HG02588 (cell line): ENCODE results near the gene PLEKHG4B.

Experiments
- ATAC-seq: cut with Tn5 transposase; IDR thresholded peaks from one replicate; pipeline ENCODE4 v1.9.1; 2021; ENCODE audit warnings: mild to moderate bottlenecking, moderate library complexity; ENCODE audit not compliant: unreplicated experiment

The PLEKHG4B gene

DNA sequence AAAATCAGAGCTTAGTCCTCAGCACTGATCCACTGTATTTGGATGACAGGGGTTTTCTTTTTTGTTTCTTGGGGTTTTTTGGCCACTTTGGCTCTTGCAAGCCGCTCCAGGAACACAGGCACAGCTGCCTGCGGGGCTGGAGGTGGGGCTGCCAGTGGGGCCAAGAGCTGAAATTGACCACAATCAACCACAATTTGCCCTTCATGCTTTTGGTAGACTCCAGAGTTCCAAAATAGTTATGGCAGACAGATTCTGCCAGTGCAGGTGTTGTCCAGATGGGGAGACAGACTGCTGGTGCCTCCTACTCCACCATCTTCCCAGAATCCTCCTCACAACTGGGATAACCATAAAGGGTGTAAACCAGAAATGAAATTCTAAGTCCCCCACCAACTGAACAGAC lies 36.5 kb downstream of the PLEKHG4B start:
- ATAC-seq, result no peak

DNA sequence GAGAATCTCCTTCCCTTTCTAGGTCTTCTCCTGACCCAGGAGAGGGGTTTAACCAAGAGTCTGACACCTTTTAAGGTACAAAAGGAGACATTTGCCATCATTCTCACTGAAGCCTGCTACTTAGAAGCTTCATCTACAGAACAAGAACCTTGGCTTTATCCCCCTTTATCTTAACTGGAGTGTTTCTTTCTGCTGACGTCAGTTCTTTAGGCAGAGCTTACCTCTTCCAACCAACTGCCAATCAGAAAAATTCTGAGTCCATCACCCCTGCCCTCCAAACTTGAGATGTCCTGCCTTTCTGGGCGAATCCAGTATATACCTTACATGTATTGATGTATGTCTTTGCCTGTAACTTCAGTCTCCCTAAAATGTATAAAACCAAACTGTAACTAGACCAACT lies 37.2 kb downstream of the PLEKHG4B start:
- no peak for ATAC-seq

DNA sequence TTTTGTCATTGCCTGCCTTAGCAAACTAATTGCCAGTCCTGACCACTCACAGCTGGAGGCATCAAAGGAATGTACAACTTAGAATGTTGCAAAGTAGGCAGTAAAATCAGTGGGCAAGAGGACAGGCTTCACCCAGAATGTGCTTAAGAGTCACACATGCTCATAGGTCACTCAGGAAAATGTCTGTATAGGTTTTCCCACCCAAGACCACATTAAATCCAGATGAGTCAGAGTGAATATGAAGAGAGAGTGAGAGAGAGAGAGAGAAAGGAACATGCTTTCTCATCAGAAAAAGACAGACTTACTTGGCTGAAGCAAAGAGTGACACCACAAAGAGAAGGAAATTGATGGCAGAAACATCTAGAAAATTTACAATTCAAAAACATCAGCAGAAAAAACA lies 37.9 kb downstream of the PLEKHG4B start:
- ATAC-seq, result no peak

DNA sequence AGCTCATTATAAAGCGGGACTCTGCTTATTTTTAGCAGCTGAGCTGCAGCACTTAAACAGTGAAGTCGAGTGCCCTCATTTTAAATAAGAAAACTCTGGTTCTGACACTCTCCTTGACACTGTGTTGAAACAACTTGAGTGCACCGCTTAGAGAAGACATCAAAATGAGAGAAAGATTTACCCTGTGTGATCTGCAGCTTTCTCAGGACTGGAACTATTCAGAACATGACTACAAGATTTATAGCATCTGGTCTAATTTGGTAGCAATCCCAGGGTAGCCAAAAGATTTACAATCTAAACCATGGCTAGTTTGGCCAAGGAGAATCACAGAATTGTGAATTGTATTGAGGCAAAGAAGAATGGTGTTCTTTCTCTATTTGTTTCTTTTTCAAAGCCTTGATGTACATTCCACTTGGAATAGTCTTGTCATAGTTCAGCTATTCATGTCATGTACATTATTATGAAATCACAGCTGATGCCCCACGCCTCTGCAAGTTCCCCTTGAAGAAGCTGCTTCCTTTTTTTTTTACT lies 38.7 kb downstream of the PLEKHG4B start:
- ATAC-seq, result no peak

DNA sequence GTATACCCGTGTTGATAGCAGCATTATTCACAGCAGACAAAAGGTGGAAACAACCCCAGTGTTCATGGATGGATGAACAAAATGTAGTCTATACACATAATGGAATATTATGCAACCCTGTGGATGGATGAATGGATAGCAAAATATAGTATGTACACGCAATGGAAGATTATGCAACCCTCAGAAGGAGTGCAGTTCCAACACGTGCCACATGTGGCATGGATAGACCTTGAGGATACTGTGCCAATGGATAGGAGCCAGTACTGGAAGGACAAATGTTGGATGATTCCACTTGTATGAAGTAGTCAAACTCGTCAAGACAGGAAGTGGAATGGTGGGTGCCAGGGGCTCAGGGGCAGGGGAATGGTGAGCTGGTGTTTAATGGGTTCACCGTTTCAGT lies 44.9 kb downstream of the PLEKHG4B start:
- ATAC-seq, result no peak

DNA sequence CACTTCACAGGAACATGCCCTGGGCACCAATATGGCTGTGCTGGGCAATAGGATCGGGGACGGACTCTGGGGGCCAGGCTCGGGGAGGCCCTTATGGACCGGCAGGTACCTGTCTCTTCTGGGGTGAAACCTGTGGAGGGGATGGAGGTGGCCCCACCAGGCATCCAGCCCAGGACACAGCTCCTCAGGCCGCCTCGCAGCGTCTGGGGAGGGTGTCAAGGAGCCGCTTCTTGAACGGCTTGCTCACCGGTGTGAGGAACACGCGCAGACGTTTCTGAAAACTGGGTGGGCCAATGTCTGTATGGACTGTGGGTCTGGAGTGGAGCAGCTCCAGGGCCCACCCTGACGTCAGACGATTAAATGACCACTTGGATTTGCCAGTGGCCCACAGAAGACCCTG lies 45.8 kb downstream of the PLEKHG4B start:
- ATAC-seq, result no peak

DNA sequence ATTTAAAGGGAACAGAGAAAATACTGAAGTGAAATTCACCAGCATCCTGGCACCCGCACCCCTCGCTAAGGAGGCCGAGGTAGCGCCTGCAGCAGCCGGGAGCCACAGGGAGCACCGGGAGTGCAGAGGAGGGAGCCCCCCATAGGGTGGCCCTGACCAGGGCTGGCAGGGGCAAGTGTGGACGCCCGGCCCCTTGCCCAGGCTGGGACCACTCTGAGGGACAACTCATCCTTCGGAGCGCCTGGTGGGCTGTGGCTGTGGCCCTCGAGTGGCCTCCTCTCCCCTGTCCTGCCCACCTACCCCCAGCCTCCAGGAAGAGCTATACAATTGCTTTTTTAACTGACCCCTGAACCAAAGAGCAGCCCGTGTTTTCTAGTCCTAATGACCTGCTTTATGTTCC lies 47.0 kb downstream of the PLEKHG4B start:
- no peak for ATAC-seq

DNA sequence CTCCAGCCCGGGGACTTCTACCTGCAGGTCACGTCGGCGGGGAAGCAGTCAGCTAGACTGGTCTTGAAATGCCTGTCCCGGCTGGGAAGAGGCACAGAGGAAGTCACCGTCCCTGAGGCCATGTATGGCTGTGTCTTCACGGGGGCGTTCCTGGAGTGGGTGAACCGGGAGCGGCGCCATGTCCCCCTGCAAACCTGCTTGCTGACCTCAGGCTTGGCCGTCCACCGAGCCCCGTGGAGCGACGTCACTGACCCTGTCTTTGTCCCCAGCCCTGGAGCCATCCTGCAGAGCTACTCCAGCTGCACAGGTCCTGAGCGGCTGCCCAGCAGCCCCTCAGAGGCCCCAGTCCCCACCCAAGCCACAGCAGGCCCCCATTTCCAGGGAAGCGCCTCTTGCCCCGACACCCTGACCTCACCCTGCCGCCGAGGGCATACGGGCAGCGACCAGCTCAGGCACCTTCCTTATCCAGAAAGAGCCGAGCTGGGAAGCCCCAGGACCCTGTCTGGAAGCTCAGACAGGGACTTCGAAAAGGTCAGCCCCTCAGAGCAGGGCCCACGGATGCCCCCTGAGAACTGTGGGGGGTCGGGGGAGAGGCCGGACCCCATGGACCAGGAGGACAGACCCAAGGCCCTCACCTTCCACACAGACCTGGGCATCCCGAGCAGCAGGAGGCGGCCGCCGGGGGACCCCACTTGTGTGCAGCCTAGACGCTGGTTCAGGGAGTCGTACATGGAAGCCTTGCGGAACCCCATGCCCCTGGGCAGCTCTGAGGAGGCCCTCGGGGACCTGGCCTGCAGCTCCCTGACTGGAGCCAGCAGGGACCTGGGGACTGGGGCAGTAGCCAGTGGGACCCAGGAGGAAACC lies 47.8 kb downstream of the PLEKHG4B start:
- no peak for ATAC-seq

DNA sequence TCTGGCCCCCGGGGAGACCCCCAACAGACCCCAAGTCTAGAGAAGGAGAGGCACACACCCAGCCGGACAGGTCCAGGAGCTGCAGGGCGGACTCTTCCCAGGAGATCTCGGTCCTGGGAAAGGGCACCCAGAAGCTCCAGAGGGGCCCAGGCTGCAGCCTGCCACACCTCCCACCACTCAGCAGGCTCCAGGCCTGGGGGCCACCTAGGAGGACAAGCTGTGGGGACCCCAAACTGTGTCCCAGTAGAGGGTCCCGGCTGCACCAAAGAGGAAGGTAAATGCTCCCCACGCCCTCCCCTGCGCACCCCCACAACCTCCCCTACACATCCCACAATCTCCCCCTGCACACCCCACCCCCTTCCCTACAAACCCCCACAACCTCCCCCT lies 48.5 kb downstream of the PLEKHG4B start:
- ATAC-seq, result no peak

DNA sequence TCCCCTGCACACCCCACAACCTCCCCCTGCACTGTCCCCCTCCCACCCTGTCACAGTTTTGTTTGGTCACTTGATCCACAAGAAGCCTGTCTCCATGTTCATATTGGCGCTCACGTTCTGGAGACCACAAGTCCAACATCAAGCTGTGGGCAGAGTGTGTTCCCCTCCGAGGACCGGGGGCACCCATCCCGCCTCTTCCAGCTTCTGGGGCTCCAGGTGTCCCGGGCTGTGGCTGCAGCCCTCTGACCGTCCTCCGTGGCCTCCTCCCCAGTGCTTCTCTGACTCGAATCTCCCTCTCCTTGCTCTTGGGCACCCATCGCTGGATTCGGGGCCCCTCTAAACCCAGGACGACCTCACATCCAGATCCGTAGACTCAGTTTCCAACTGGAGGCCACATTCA lies 49.2 kb downstream of the PLEKHG4B start:
- no peak for ATAC-seq

DNA sequence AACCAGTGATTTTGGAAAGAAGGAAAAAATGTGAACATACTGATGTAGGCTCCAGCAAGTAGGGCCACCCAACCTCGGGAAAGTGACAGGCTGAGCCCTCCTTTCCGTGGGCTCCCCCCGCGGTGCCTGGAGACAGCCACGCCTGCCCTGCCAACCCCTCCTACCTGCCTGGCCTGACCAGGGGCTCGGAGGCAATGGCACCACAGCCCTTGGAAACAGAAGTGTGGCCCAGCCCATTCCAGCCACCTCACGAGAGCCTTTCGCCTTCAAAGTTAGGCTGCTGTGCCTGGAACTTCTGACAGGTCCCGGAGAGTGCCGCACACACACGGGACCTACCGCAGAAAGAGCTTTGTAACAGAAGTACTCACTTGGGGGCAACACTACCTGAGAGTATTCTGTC lies 49.8 kb downstream of the PLEKHG4B start:
- ATAC-seq, result no peak

DNA sequence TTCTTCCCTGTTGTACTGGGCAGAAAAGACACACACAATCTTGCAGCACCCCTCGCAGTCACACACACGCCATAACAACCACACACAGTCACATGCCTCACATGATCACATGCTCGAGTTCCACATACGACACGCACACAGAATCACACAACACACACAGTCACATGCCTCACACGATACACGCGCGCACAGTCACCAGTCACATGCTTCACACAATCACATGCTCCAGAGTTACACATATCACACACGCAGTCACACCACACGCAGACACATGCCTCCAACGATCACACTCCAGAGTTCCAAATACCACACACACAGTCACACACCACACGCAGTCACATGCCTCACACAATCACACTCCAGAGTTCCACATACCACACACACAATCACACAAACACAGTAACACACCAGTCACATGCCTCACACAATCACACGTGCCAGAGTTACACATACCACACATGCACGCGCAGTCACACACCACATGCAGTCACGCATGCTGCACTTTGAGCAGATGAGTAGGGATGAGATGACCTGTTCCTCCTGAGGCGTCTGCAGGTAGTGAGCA lies 50.4 kb downstream of the PLEKHG4B start:
- no peak for ATAC-seq

DNA sequence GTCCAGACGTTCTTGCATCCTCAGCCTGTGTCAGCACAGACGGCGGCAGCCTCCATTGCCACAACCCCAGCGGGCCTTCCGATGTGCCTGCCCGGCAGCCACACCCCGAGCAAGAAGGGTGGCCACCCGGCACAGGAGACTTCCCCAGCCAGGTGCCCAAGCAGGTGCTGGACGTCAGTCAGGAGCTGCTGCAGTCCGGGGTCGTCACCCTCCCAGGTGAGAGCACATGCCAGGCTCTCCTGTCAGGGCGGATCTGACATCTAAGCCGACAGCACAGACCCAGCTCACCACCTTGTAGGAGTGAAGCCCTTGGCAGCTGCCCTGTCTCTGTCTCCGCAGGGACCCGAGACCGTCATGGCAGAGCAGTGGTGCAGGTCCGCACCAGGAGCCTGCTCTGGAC lies 51.1 kb downstream of the PLEKHG4B start:
- ATAC-seq, result no peak

DNA sequence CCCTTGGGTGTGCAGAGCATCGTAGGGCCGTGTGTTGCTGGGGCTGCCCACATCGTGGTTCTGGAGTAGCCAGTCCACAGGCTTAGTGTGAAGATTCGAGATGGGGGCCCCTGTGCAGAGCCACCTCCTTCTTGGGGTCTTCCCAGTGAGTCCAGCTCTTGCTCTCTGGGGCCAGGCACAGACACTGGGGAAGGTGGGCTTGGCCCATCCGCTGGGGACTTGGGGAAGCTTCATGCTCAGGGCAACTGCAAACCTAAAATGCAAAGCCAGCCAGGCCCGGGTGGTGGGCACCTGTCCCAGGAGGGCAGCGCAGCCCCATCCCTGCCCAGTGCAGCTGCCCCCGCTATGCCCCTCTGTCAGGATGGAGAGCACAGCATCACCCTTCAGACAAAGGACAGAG lies 53.0 kb downstream of the PLEKHG4B start:
- no peak for ATAC-seq

DNA sequence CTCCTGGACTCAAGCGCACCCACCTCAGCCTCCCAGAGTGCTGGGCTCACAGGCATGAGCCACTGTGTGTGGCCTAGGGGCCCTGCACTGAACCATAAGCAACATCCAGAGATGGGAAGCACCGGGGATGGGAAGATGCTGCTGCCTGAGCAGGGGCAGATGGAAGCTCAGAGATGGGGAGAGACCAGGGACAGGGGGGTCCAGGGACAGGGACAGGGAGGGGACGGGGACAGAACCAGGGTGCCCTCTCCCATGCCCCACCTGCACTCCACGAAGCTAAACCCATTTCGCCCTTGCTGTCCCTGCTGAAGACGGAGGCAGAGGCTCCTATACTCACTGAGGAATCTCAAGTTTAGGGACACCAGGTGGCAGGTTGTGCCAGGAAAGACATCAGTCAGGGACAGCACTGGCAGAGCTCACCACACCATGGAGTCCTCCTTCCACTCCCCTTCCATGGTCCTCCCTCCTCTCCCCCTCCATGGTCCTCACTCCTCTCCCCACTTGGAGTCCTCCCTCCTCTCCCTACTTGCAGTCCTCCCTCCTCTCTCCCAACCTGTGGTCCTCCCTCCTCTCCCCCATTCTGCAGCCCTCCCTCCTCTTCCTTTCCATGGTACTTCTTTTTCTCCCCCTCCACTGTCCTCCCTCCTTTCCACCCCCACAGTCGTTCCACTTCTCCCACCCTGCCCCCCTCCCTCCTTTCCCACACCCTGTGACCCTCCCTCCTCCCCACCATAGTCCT lies 53.8 kb downstream of the PLEKHG4B start:
- ATAC-seq, result no peak

DNA sequence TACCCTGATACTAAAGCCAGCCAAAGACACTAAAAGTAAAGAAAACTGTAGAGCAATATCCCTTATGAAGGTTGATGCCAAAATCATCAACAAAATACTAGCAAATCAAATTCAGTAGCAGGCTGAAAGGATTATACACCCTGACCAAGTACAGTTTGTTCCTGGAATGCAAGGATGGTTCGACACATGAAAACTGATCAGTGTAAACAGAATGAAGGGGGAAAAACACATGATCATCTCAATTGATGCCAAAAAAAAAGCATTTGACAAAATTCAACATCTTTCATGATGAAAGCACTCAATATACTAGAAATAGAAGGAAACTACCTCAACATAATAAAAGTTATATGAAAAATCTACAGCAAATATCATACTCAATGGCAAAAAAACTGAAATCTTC lies 55.8 kb downstream of the PLEKHG4B start:
- ATAC-seq, result no peak

DNA sequence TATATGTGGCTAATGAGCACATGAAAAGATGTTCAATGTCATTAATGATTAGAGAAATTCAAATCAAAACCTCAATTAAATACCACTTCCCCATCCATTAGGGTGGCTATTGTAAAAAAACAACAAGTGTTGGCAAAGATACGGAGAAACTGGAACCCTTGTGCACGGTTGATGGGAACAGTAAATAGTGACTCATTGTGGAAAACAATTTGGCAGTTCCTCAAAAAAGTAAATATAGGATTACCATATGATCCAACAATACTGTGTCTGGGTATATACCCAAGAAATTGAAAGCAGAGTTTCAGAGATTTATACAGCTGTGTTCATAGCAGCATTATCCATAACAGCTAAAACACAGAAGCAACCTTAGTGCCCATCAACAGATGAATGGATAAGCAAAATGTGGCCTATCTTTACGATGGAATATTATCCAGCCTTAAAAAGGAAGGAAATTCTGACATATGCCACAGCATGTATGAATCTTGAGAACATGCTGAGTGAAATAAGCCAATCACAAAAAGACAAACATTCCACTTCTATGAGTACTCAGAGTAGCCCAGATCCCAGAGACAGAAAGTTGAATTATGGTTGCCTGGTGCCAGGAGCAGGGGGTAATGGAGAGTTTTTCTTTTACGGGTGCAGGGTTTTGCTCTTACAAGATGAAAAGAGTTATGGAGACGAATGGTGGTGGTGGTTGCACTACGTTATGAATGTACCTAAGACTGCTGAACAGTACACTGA lies 57.9 kb downstream of the PLEKHG4B start:
- no peak for ATAC-seq

DNA sequence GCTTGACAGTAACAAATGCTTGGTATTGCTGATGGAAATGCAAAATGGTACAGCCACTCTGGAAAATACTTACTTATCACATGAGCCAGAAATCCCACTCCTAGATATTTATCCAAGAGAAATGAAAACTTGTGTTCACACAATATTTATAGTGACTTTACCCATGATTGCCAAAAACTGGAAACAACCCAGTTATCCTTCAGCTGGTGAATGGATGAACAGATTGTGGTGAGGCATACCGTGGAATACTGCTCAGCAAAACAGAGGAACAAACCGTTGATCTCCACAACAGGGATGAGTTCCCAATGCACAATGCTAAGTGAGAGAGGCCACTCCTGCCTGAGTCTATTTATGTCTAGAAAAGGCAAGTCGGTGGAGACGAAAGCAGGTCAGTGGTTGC lies 58.8 kb downstream of the PLEKHG4B start:
- no peak for ATAC-seq

DNA sequence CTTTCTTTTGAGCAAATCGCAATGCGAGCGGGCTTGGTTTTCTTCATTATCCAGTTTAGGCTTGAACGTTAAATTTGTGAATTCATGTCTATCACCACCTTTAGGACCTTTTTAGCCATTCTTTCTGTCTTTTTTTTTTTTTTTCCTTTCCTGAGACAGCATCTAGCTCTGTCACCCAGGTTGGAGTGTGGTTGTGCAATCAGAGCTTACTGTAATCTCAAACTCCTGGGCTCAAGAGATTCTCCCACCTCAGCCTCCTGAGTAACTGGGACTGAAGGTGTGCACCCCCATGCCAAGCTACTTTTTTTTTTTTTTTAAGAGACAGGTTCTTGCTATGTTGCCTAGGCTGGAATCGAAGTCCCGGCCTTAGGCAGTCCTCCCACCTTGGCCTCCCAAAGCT lies 60.1 kb downstream of the PLEKHG4B start:
- no peak for ATAC-seq

DNA sequence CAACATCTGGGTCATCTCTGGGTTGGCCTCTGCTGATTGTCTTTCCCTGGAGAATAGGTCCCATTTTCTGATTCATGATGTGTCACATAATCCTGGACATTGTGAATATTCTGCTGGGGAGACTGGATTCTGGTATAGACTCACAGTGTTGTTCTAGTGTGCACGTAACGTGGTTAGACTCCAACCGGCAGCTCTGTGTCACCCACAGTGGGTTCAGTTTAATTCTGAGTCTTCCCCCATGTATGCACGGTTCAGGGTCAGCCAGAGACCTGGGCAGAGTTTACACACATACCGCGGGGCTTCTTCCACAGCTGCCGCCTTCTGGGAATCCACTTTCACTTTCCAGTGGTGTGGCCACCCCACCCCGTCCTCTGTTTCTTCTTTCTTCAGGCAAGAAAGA lies 61.3 kb downstream of the PLEKHG4B start:
- ATAC-seq, result no peak

DNA sequence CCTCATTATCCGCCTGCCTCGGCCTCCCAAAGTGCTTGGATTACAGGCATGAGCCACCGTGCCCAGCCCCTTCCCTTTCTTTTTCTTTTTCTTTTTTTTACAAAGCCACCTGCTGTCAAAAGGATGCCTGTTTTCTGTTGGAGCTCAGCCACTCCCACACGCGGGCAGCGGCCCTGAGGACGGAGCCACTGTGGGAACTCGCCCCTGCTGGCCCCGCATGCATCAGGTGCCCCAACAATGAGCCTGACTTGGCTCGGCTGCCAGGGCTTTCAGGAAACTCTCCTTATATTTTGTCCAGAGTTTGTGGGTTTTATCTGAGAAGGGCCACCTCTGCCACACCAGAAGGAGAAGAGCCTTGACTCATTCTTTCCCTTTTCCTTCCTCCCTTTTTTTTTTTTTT lies 62.3 kb downstream of the PLEKHG4B start:
- no peak for ATAC-seq
